ENCODE measurements around the gene TRMT10A.

Gene TRMT10A

DNA sequence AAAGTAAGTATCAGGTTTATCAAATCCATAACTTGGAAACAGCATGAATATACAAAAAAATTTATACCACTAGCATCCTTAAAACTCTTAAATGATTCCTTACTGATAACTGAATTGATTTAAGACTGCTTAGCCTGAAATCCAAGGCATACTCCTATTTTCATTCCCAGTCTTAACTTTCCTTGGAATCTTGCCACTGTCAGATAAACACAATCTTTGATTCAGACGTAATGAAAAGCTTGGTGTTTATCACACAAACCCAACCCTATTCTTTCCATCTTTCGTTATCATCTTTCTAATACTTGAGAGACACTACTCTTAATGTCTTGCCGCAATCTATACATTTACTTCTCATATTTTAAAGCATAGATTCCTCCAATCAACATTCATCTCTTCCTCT, 33.9 kb downstream of the TRMT10A start:
- Histone ChIP-seq H3K27ac (replicated peaks) (no peak overlapping the region), H3K4me3 (replicated peaks; ENCODE audit: insufficient read depth, low read length) (no peak overlapping the region), H3K27me3 (ENCODE audit: insufficient read depth, poor library complexity, severe bottlenecking) (no peaks in the 10 kb centered on the region)
- DNase-seq (ENCODE audit: low read depth in 1 of 2, low spot score in 1 of 2) = no peak
- TF ChIP-seq, protein P1, sequence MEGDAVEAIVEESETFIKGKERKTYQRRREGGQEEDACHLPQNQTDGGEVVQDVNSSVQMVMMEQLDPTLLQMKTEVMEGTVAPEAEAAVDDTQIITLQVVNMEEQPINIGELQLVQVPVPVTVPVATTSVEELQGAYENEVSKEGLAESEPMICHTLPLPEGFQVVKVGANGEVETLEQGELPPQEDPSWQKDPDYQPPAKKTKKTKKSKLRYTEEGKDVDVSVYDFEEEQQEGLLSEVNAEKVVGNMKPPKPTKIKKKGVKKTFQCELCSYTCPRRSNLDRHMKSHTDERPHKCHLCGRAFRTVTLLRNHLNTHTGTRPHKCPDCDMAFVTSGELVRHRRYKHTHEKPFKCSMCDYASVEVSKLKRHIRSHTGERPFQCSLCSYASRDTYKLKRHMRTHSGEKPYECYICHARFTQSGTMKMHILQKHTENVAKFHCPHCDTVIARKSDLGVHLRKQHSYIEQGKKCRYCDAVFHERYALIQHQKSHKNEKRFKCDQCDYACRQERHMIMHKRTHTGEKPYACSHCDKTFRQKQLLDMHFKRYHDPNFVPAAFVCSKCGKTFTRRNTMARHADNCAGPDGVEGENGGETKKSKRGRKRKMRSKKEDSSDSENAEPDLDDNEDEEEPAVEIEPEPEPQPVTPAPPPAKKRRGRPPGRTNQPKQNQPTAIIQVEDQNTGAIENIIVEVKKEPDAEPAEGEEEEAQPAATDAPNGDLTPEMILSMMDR (IDR thresholded peaks at IDR 0.05; ENCODE audit: insufficient read depth, low read length) = no peak
- TF ChIP-seq GABPA (IDR thresholded peaks at IDR 0.05; ENCODE audit: low read depth) (no peak), SPI1 (IDR thresholded peaks at IDR 0.05; ENCODE audit: borderline replicate concordance, low read depth) (no peak; the same call in 1 of the 2 replicates), POLR2AphosphoS5 (IDR thresholded peaks at IDR 0.05; ENCODE audit: low read depth) (no peak)
- TF ChIP-seq, protein P2, sequence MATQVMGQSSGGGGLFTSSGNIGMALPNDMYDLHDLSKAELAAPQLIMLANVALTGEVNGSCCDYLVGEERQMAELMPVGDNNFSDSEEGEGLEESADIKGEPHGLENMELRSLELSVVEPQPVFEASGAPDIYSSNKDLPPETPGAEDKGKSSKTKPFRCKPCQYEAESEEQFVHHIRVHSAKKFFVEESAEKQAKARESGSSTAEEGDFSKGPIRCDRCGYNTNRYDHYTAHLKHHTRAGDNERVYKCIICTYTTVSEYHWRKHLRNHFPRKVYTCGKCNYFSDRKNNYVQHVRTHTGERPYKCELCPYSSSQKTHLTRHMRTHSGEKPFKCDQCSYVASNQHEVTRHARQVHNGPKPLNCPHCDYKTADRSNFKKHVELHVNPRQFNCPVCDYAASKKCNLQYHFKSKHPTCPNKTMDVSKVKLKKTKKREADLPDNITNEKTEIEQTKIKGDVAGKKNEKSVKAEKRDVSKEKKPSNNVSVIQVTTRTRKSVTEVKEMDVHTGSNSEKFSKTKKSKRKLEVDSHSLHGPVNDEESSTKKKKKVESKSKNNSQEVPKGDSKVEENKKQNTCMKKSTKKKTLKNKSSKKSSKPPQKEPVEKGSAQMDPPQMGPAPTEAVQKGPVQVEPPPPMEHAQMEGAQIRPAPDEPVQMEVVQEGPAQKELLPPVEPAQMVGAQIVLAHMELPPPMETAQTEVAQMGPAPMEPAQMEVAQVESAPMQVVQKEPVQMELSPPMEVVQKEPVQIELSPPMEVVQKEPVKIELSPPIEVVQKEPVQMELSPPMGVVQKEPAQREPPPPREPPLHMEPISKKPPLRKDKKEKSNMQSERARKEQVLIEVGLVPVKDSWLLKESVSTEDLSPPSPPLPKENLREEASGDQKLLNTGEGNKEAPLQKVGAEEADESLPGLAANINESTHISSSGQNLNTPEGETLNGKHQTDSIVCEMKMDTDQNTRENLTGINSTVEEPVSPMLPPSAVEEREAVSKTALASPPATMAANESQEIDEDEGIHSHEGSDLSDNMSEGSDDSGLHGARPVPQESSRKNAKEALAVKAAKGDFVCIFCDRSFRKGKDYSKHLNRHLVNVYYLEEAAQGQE (IDR thresholded peaks at IDR 0.05; ENCODE audit: insufficient replicate concordance, low read depth) = no peak

DNA sequence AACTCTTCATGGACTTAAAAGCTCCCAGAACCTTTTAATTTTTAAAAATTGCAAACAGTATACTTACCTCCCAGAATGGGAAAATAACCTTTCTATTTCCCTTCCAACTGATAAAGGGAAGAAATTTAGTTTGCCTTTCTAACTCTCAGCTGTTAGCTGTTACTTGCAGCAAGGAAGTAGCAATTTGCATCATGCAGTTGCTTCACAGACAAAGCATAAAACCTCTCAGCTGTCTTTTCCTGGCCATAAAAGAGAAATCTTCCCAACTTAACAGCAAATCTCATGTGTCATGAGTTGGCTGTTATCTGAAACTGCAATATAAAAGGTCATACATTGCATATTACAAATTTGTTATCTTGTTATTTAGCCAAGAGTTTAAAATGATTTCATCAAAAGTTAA, 34.6 kb downstream of the TRMT10A start:
- Histone ChIP-seq H3K4me3 (replicated peaks; ENCODE audit: insufficient read depth, low read length) (no peak overlapping the region), H3K27ac (replicated peaks) (peak overlapping the region; percentile 9; the same call in 1 of the 2 replicates), H3K27me3 (ENCODE audit: insufficient read depth, poor library complexity, severe bottlenecking) (no peaks in the 10 kb centered on the region)
- peak in 1 of 2 experiments; percentile 40 for DNase-seq (ENCODE audit: low read depth in 1 of 2, low spot score in 1 of 2)
- TF ChIP-seq GABPA (IDR thresholded peaks at IDR 0.05; ENCODE audit: low read depth) = no peak
- TF ChIP-seq SPI1 (IDR thresholded peaks at IDR 0.05; ENCODE audit: borderline replicate concordance, low read depth) = peak; percentile 39; the same call in 1 of the 2 replicates

DNA sequence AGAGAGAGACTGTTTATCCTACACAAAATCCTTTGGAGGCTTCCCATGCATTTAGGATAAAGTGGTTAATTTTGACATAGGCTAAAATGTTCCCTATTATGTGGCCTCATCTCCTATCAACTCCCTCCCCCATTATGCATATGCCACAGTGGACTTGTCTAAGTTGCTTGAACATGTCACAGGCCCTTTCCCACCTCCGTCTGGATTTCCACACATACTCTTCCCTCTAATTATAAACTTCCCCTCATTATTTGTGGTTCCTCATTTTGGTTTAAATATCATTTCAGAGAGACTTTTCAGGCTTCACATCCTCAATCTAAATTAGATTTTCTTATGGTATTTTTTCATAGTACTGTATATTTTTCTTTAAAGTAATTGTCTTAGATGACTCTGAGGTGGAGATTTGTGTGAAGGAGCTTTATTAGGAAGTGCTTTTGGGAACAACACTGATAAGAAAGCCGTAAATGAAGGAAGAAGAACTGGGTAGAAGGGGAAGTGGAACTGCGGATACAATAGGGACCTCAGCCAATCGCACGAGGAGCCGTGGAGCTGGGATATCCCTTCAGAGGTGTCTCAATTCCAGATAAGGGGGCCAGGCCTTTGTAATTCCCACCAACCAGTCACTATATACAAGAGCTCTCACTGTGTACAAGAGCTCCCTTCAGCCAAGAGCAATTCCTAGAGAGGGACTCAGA, 45.1 kb downstream of the TRMT10A start:
- TF ChIP-seq POLR2AphosphoS5 (IDR thresholded peaks at IDR 0.05; ENCODE audit: low read depth) = no peak
- TF ChIP-seq SPI1 (IDR thresholded peaks at IDR 0.05; ENCODE audit: borderline replicate concordance, low read depth) = peak; percentile 93
- H3K27ac ChIP-seq (replicated peaks) = no peak overlapping the region
- no peak overlapping the region for H3K4me3 ChIP-seq (replicated peaks; ENCODE audit: insufficient read depth, low read length)
- DNase-seq (ENCODE audit: low read depth in 1 of 2, low spot score in 1 of 2) = peak; percentile 18 to 29
- H3K27me3 ChIP-seq (ENCODE audit: insufficient read depth, poor library complexity, severe bottlenecking) = no peaks in the 10 kb centered on the region

DNA sequence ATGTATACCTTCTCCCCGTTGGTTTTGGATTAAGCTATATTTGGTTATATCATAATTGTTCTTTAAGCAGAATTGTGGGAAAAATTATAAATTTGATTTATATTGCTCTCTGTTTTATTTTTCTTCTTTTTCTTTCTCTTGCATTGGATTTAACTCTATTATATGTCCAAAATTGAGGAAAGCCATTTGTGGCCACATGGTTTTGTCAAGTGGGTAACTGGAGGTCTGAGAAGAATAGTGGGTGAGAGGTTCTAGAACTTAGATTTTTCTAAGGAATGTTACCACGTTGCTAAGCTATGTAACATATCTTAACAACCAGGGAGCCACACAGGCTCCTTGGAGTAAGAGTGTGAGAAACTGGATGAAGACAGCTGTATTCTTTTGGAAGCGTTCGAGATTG, 53.1 kb downstream of the TRMT10A start, which contains the start of gene C4orf17:
Gene C4orf17 (plus strand): TSS at position 301 of the 400 bp plus-strand sequence. CDS start 2,061 bp downstream, outside the sequence.
- Histone ChIP-seq H3K4me3 (replicated peaks; ENCODE audit: insufficient read depth, low read length) (no peak within 1 kb of the TSS), H3K27me3 (ENCODE audit: insufficient read depth, poor library complexity, severe bottlenecking) (no peaks in the 10 kb centered on the region), H3K27ac (replicated peaks) (no peak within 1 kb of the TSS)
- TF ChIP-seq GABPA (IDR thresholded peaks at IDR 0.05; ENCODE audit: low read depth) (no peak), POLR2AphosphoS5 (IDR thresholded peaks at IDR 0.05; ENCODE audit: low read depth) (no peak)
- TF ChIP-seq, protein P1 (IDR thresholded peaks at IDR 0.05; ENCODE audit: insufficient read depth, low read length) = no peak
- TF ChIP-seq, protein P2 (IDR thresholded peaks at IDR 0.05; ENCODE audit: insufficient replicate concordance, low read depth) = no peak
- no peak for DNase-seq (ENCODE audit: low read depth in 1 of 2, low spot score in 1 of 2)

All from HL-60 (cell line).